MM.1S (cell line): ENCODE data around the gene TACR2.

Source experiments
- DNase-seq: peaks from one replicate; pipeline ENCODE4 v3.0.0-alpha.2; 2015
- H2AFZ ChIP-seq: fragments of 300-600 bp; sonication (generic); 2 replicates; pipeline ENCODE4 v1.6.0; 2016; ENCODE audit warnings: antibody characterized with exemption, low read length
- H3F3A ChIP-seq: fragments of 300-600 bp; sonication (generic); 2 replicates; pipeline ENCODE4 v1.6.1; 2016; ENCODE audit warnings: mild to moderate bottlenecking, antibody characterized with exemption, low read length, moderate library complexity, mixed read lengths; ENCODE audit not compliant: insufficient read depth
- H3K27ac ChIP-seq: fragments of 300-600 bp; sonication (generic); 2 replicates; pipeline ENCODE4 v1.5.1; 2016; ENCODE audit warnings: mild to moderate bottlenecking, low read length
- H3K27me3 ChIP-seq: fragments of 300-600 bp; sonication (generic); replicated peaks from 2 replicates; pipeline ENCODE4 v1.6.0; 2016; ENCODE audit warnings: low read length; ENCODE audit not compliant: insufficient read depth
- H3K36me3 ChIP-seq: fragments of 300-600 bp; sonication (generic); replicated peaks from 2 replicates; pipeline ENCODE4 v1.6.1; 2016; ENCODE audit warnings: mild to moderate bottlenecking, low read length, mixed read lengths; ENCODE audit not compliant: insufficient read depth
- H3K4me1 ChIP-seq: fragments of 300-600 bp; sonication (generic); 2 replicates; pipeline ENCODE4 v1.6.1; 2016; ENCODE audit warnings: low read length, mixed read lengths
- H3K4me2 ChIP-seq: fragments of 300-600 bp; sonication (generic); 2 replicates; pipeline ENCODE4 v1.6.0; 2016; ENCODE audit warnings: low read depth, low read length
- H3K4me3 ChIP-seq: fragments of 300-600 bp; sonication (generic); 2 replicates; pipeline ENCODE4 v1.5.1; 2016; ENCODE audit warnings: low read length, mixed read lengths
- H3K79me2 ChIP-seq: fragments of 300-600 bp; sonication (generic); 2 replicates; pipeline ENCODE4 v1.6.1; 2016; ENCODE audit warnings: mixed run types, low read length, mixed read lengths
- H3K9ac ChIP-seq: fragments of 300-600 bp; sonication (generic); 2 replicates; pipeline ENCODE4 v1.6.1; 2016; ENCODE audit warnings: low read length, mixed read lengths
- H3K9me2 ChIP-seq: fragments of 300-600 bp; sonication (generic); replicated peaks from 2 replicates; pipeline ENCODE4 v1.6.1; 2016; ENCODE audit warnings: mild to moderate bottlenecking, low read length, mixed read lengths; ENCODE audit not compliant: insufficient read depth
- H3K9me3 ChIP-seq: fragments of 300-600 bp; sonication (generic); replicated peaks from 2 replicates; pipeline ENCODE4 v1.6.1; 2016; ENCODE audit warnings: mild to moderate bottlenecking, low read length, mixed read lengths; ENCODE audit not compliant: insufficient read depth
- H4K20me1 ChIP-seq: fragments of 300-600 bp; sonication (generic); 2 replicates; pipeline ENCODE4 v1.6.1; 2016; ENCODE audit warnings: mild to moderate bottlenecking, low read length, moderate library complexity, mixed read lengths; ENCODE audit not compliant: insufficient read depth
- CTCF ChIP-seq: fragments of 300-600 bp; sonication (generic); IDR thresholded peaks from 2 replicates; pipeline ENCODE4 v1.5.1; 2016; ENCODE audit warnings: antibody characterized with exemption, low read length, mixed read lengths
- EZH2 ChIP-seq: fragments of 300-600 bp; sonication (generic); optimal IDR thresholded peaks from 2 replicates; pipeline ENCODE3; 2017; ENCODE audit warnings: low read depth, mild to moderate bottlenecking, antibody characterized with exemption, low read length, mixed read lengths
- EZH2phosphoT487 ChIP-seq: fragments of 300-600 bp; sonication (generic); IDR thresholded peaks from 2 replicates; pipeline ENCODE4 v1.6.1; 2018; ENCODE audit warnings: antibody characterized with exemption, low read length

Gene TACR2

GRCh38 chr10:69435966-69436520, 19.3 kb upstream of the TACR2 start:
- Histone ChIP-seq H3K79me2 (no peaks in the 10 kb centered on the region), H3K4me1 (no peaks in the 10 kb centered on the region), H2AFZ (no peak overlapping the region), H3K4me3 (no peak overlapping the region), H4K20me1 (no peaks in the 10 kb centered on the region), H3K27ac (no peak overlapping the region), H3K27me3 (peaks cover 15% of the 10 kb centered on the region), H3K9me3 (no peaks in the 10 kb centered on the region), H3K9ac (no peak overlapping the region), H3K9me2 (no peaks in the 10 kb centered on the region), H3K36me3 (no peaks in the 10 kb centered on the region), H3F3A (no peaks in the 10 kb centered on the region), H3K4me2 (no peak overlapping the region)
- TF ChIP-seq CTCF: no peak
- TF ChIP-seq EZH2phosphoT487: no peak
- no peak for TF ChIP-seq EZH2
- DNase-seq: no peak

- no peak for DNase-seq
- H3K36me3 ChIP-seq: no peaks in the 10 kb centered on the region
Observed at GRCh38 chr10:69434926-69435325, 18.2 kb upstream of the TACR2 start.

GRCh38 chr10:69434169-69434568, 17.5 kb upstream of the TACR2 start:
- peaks cover 15% of the 10 kb centered on the region for H3K27me3 ChIP-seq
- no peaks in the 10 kb centered on the region for H4K20me1 ChIP-seq
- no peaks in the 10 kb centered on the region for H3F3A ChIP-seq
- H3K27ac ChIP-seq: no peak overlapping the region
- no peak overlapping the region for H3K4me2 ChIP-seq
- DNase-seq: no peak
- no peaks in the 10 kb centered on the region for H3K36me3 ChIP-seq
- H3K9me3 ChIP-seq: no peaks in the 10 kb centered on the region
- no peaks in the 10 kb centered on the region for H3K4me1 ChIP-seq
- no peaks in the 10 kb centered on the region for H3K9me2 ChIP-seq
- TF ChIP-seq EZH2phosphoT487: no peak
- no peak for TF ChIP-seq CTCF
- TF ChIP-seq EZH2: no peak
- H3K9ac ChIP-seq: no peak overlapping the region
- no peak overlapping the region for H2AFZ ChIP-seq
- no peaks in the 10 kb centered on the region for H3K79me2 ChIP-seq
- H3K4me3 ChIP-seq: no peak overlapping the region

More at GRCh38 chr10:69434926-69435325, 18.2 kb upstream of the TACR2 start:
- H3K9me2 ChIP-seq: no peaks in the 10 kb centered on the region
- no peak overlapping the region for H3K9ac ChIP-seq
- H3K9me3 ChIP-seq: no peaks in the 10 kb centered on the region
- TF ChIP-seq EZH2: no peak
- no peak for TF ChIP-seq EZH2phosphoT487
- TF ChIP-seq CTCF: no peak
- H3K27me3 ChIP-seq: peaks cover 15% of the 10 kb centered on the region
- no peaks in the 10 kb centered on the region for H3F3A ChIP-seq
- H2AFZ ChIP-seq: no peak overlapping the region
- H3K4me1 ChIP-seq: no peaks in the 10 kb centered on the region
- H3K79me2 ChIP-seq: no peaks in the 10 kb centered on the region
- no peak overlapping the region for H3K27ac ChIP-seq
- H4K20me1 ChIP-seq: no peaks in the 10 kb centered on the region
- H3K4me3 ChIP-seq: no peak overlapping the region
- H3K4me2 ChIP-seq: no peak overlapping the region
